Neural crest cell (in vitro differentiated cells): ENCODE results near the gene PHC3. TPM values are rescaled to one million over a fixed set of nuclear protein-coding genes. Genes with fewer than 3 reads are reported as not detected.

Experiments
- DNase-seq: peaks from one replicate; pipeline ENCODE4 v3.0.0; 2021; ENCODE audit warnings: low read depth, mixed read lengths, low spot score
- H3K27ac Mint-ChIP-seq: one replicate; pipeline ENCODE4 v1.8.0; 2021; ENCODE audit warnings: mild to moderate bottlenecking, mixed read lengths; ENCODE audit not compliant: unreplicated experiment
- H3K27me3 Mint-ChIP-seq: 2 replicates; pipeline ENCODE4 v1.8.0; 2021; ENCODE audit warnings: low read depth, mild to moderate bottlenecking, mixed read lengths
- H3K36me3 Mint-ChIP-seq: 2 replicates; pipeline ENCODE4 v1.8.0; 2021; ENCODE audit warnings: low read depth, mild to moderate bottlenecking, mixed read lengths
- H3K4me1 Mint-ChIP-seq: 2 replicates; pipeline ENCODE4 v1.8.0; 2021; ENCODE audit warnings: mixed read lengths
- H3K4me3 Mint-ChIP-seq: one replicate; pipeline ENCODE4 v1.8.0; 2021; ENCODE audit warnings: mild to moderate bottlenecking, mixed read lengths
- H3K9me3 Mint-ChIP-seq: 2 replicates; pipeline ENCODE4 v1.8.0; 2021; ENCODE audit warnings: mixed read lengths
- CTCF ChIP-seq: fragments of 200-600 bp; sonication (generic); conservative IDR thresholded peaks from 2 replicates; pipeline ENCODE4 v1.5.0; 2021; ENCODE audit warnings: antibody characterized with exemption, mild to moderate bottlenecking
- long read RNA-seq: library from polyadenylated mRNA; unstranded; transcript quantifications from one replicate; pipeline ENCODE4 v2.0.0, GENCODE V29; 2020
- total RNA-seq: library from RNA; stranded (reverse); gene quantifications from 2 replicates; pipeline ENCODE4 v1.2.1, GENCODE V29; 2021

The PHC3 gene
- total RNA-seq = 35.2 and 37.1 TPM in 2 replicates
- long read RNA-seq, partial matches to known transcripts = 1 of 4 reads
- long read RNA-seq, other reads (novel, unspliced or antisense) = 3 of 4 reads

- Mint-ChIP-seq H3K9me3 (no peaks in the 10 kb centered on the region), H3K4me1 (peaks cover 27% of the 10 kb centered on the region), H3K27ac (peak within 1 kb of the TSS; percentile 100), H3K36me3 (peaks cover 11% of the 10 kb centered on the region), H3K4me3 (peak within 1 kb of the TSS; percentile 100), H3K27me3 (no peaks in the 10 kb centered on the region)
- TF ChIP-seq CTCF = no peak
- peak; percentile 86 for DNase-seq
Observed at GRCh38 chr3:170180908-170181885, at the start of gene PHC3. PHC3 (minus strand) TSS chr3:170181733; CDS start chr3:170181715, 18 bp downstream.

- Mint-ChIP-seq H3K4me3 (no peak overlapping the region), H3K9me3 (no peaks in the 10 kb centered on the region), H3K4me1 (peaks cover 23% of the 10 kb centered on the region), H3K27me3 (no peaks in the 10 kb centered on the region), H3K27ac (no peak overlapping the region), H3K36me3 (no peaks in the 10 kb centered on the region)
- no peak for DNase-seq
- no peak for TF ChIP-seq CTCF
Observed at GRCh38 chr3:170228093-170228766, 46.7 kb upstream of the PHC3 start.

- H3K9me3 Mint-ChIP-seq = no peaks in the 10 kb centered on the region
Observed at GRCh38 chr3:170226426-170226960, 45.0 kb upstream of the PHC3 start.

GRCh38 chr3:170225166-170225565 is 43.6 kb upstream of the PHC3 start:
- no peak for DNase-seq
- no peak for TF ChIP-seq CTCF
- Mint-ChIP-seq H3K27ac (no peak overlapping the region), H3K4me3 (peak overlapping the region; percentile 67), H3K27me3 (no peaks in the 10 kb centered on the region), H3K36me3 (no peaks in the 10 kb centered on the region), H3K9me3 (no peaks in the 10 kb centered on the region), H3K4me1 (peaks cover 34% of the 10 kb centered on the region)

More at GRCh38 chr3:170226426-170226960, 45.0 kb upstream of the PHC3 start:
- TF ChIP-seq CTCF = no peak
- Mint-ChIP-seq H3K4me1 (peaks cover 34% of the 10 kb centered on the region), H3K4me3 (no peak overlapping the region), H3K27me3 (no peaks in the 10 kb centered on the region), H3K27ac (no peak overlapping the region), H3K36me3 (no peaks in the 10 kb centered on the region)
- DNase-seq = no peak
